ENCODE data around the gene SHISAL1. TPM values are rescaled to one million over a fixed set of nuclear protein-coding genes. Genes with fewer than 3 reads are reported as not detected.
"Not testable (repeated sequence)": the region's sequence is repeated elsewhere in the genome, so short reads cannot be mapped to it uniquely, and the experiment has no call there.

The SHISAL1 gene
- total RNA-seq, 3 donors from 2014 or later = 0.32 to 1.2 (median 0.33) TPM

- peaks cover 0 to 18% of the 10 kb centered on the region in 2 donors for H3K27me3 ChIP-seq
- no peak overlapping the region for H3K27ac ChIP-seq
- H3K9me3 ChIP-seq = no peaks in the 10 kb centered on the region
- no peak for DNase-seq (ENCODE audit: low spot score in 2 of 2)
- intact Hi-C loops (cut with DNase I; ENCODE audit: low total_unique reads) = loop anchor here (10.0 kb wide), 1 partner anchor 158 kb away; no protein-coding TSS in a partner anchor
- H3K4me1 ChIP-seq = no peaks in the 10 kb centered on the region
- TF ChIP-seq POLR2A (IDR thresholded peaks at IDR 0.05) (no peak), POLR2AphosphoS5 (IDR thresholded peaks at IDR 0.05) (no peak), CTCF (IDR thresholded peaks at IDR 0.05) (no peak)
- no peaks in the 10 kb centered on the region for H3K36me3 ChIP-seq
- H3K4me3 ChIP-seq = no peak overlapping the region
These were observed 69.6 kb downstream of the SHISAL1 start for GRCh38 chr22:44242946-44243724.

- H3K36me3 ChIP-seq; H3K4me3 ChIP-seq; DNase-seq (ENCODE audit: low spot score in 2 of 2); H3K27ac ChIP-seq; H3K9me3 ChIP-seq; H3K4me1 ChIP-seq: not testable (repeated sequence)
- peaks cover 0 to 16% of the 10 kb centered on the region in 2 donors for H3K27me3 ChIP-seq
- intact Hi-C loops (cut with DNase I; ENCODE audit: low total_unique reads) = loop anchor here (10.0 kb wide), 1 partner anchor 156 kb away; no protein-coding TSS in a partner anchor
These were observed 71.6 kb downstream of the SHISAL1 start for GRCh38 chr22:44241121-44241520.

- Histone ChIP-seq H3K4me1 (no peaks in the 10 kb centered on the region), H3K36me3 (no peaks in the 10 kb centered on the region), H3K9me3 (no peaks in the 10 kb centered on the region), H3K27me3 (no peaks in the 10 kb centered on the region), H3K4me3 (no peak overlapping the region), H3K27ac (no peak overlapping the region)
- intact Hi-C loops (cut with DNase I; ENCODE audit: low total_unique reads) = no loop called here
- TF ChIP-seq CTCF (IDR thresholded peaks at IDR 0.05) = no peak
- TF ChIP-seq POLR2A (IDR thresholded peaks at IDR 0.05) = no peak
- TF ChIP-seq POLR2AphosphoS5 (IDR thresholded peaks at IDR 0.05) = no peak
- DNase-seq (ENCODE audit: low spot score in 2 of 2) = no peak
These were observed 75.5 kb downstream of the SHISAL1 start for GRCh38 chr22:44237290-44237689.

GRCh38 chr22:44234372-44234771 is 78.4 kb downstream of the SHISAL1 start:
- H3K27ac ChIP-seq; H3K4me3 ChIP-seq; intact Hi-C loops (cut with DNase I; ENCODE audit: low total_unique reads); H3K4me1 ChIP-seq; H3K27me3 ChIP-seq; H3K9me3 ChIP-seq; H3K36me3 ChIP-seq; DNase-seq (ENCODE audit: low spot score in 2 of 2): not testable (repeated sequence)

GRCh38 chr22:44231233-44231632 is 81.5 kb downstream of the SHISAL1 start:
- intact Hi-C loops (cut with DNase I; ENCODE audit: low total_unique reads) = no loop called here
- peaks cover 12 to 27% of the 10 kb centered on the region in 2 donors for H3K9me3 ChIP-seq
- TF ChIP-seq POLR2A (IDR thresholded peaks at IDR 0.05) (no peak), CTCF (IDR thresholded peaks at IDR 0.05) (no peak), POLR2AphosphoS5 (IDR thresholded peaks at IDR 0.05) (no peak)
- H3K27ac ChIP-seq = no peak overlapping the region
- no peak overlapping the region for H3K4me3 ChIP-seq
- no peak for DNase-seq (ENCODE audit: low spot score in 2 of 2)
- H3K36me3 ChIP-seq = no peaks in the 10 kb centered on the region
- H3K27me3 ChIP-seq = no peaks in the 10 kb centered on the region
- H3K4me1 ChIP-seq = no peaks in the 10 kb centered on the region

- intact Hi-C loops (cut with DNase I; ENCODE audit: low total_unique reads) = no loop called here
- TF ChIP-seq POLR2AphosphoS5 (IDR thresholded peaks at IDR 0.05) = no peak
- TF ChIP-seq CTCF (IDR thresholded peaks at IDR 0.05) = no peak
- TF ChIP-seq POLR2A (IDR thresholded peaks at IDR 0.05) = no peak
- Histone ChIP-seq H3K4me1 (no peaks in the 10 kb centered on the region), H3K27ac (no peak overlapping the region), H3K36me3 (no peaks in the 10 kb centered on the region), H3K4me3 (no peak overlapping the region), H3K9me3 (peaks cover 12 to 27% of the 10 kb centered on the region in 2 donors), H3K27me3 (peaks cover 0 to 10% of the 10 kb centered on the region in 2 donors)
- DNase-seq (ENCODE audit: low spot score in 2 of 2) = no peak
These were observed 82.9 kb downstream of the SHISAL1 start for GRCh38 chr22:44229809-44230208.
